Calu3 (cell line): ENCODE data around the gene GGNBP2. TPM values are rescaled to one million over a fixed set of nuclear protein-coding genes. Genes with fewer than 3 reads are reported as not detected.

Experiments used
- total RNA-seq: library from RNA; stranded (reverse); gene quantifications from 2 replicates; pipeline ENCODE4 v1.2.3, GENCODE V29; 2022

The GGNBP2 gene
- total RNA-seq, 1 experiment from 2014 or later = 266 TPM

Other genes with a start within 250 kb of the GGNBP2 start
- not detected in 2 replicates for gene TBC1D3G, start 221.0 kb upstream of the GGNBP2 start, total RNA-seq
- not detected in 2 replicates for gene TBC1D3H, start 156.5 kb upstream of the GGNBP2 start, total RNA-seq
- 32.6 and 33.6 TPM in 2 replicates for gene ZNHIT3, start 58.2 kb upstream of the GGNBP2 start, total RNA-seq
- 155 and 156 TPM in 2 replicates for gene MYO19, start 10.1 kb upstream of the GGNBP2 start, total RNA-seq
- 71.1 and 78.9 TPM in 2 replicates for gene PIGW, start 9.9 kb upstream of the GGNBP2 start, total RNA-seq
- gene DHRS11, start 47.0 kb downstream of the GGNBP2 start, total RNA-seq = 53.3 and 63.3 TPM in 2 replicates
- gene MRM1, start 56.7 kb downstream of the GGNBP2 start, total RNA-seq = 42.4 and 43.5 TPM in 2 replicates